ENCODE results near the gene PTDSS2.

DNA sequence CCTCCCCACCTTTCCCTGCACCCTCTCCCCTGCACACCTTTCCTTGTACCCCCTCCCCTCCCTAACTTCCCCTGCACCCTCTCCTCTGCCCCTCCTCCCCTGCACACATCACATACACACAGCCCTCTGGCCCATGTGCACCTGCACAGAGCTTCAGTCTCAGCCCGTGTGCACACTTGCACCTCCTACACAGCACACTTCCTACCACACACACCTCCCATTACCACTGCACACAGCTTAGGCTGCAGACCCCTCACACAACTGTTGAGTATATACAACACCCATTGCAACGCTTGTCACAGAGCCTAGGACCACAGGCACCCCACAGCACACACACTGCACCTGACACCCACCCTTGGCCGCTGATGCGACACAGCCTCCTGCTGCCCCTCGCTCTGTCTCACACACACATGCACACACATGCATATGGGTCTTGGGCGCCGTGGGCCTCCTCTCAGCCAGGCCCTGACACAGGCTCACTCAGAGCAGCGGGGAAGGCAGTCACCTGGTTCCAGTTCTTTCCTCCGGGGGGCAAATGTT is 35.7 kb upstream of the PTDSS2 start:
- TF ChIP-seq, protein P1, sequence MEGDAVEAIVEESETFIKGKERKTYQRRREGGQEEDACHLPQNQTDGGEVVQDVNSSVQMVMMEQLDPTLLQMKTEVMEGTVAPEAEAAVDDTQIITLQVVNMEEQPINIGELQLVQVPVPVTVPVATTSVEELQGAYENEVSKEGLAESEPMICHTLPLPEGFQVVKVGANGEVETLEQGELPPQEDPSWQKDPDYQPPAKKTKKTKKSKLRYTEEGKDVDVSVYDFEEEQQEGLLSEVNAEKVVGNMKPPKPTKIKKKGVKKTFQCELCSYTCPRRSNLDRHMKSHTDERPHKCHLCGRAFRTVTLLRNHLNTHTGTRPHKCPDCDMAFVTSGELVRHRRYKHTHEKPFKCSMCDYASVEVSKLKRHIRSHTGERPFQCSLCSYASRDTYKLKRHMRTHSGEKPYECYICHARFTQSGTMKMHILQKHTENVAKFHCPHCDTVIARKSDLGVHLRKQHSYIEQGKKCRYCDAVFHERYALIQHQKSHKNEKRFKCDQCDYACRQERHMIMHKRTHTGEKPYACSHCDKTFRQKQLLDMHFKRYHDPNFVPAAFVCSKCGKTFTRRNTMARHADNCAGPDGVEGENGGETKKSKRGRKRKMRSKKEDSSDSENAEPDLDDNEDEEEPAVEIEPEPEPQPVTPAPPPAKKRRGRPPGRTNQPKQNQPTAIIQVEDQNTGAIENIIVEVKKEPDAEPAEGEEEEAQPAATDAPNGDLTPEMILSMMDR (IDR thresholded peaks at IDR 0.05) = no peak
- TF ChIP-seq, protein P2, sequence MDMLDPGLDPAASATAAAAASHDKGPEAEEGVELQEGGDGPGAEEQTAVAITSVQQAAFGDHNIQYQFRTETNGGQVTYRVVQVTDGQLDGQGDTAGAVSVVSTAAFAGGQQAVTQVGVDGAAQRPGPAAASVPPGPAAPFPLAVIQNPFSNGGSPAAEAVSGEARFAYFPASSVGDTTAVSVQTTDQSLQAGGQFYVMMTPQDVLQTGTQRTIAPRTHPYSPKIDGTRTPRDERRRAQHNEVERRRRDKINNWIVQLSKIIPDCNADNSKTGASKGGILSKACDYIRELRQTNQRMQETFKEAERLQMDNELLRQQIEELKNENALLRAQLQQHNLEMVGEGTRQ (IDR thresholded peaks at IDR 0.05) = no peak
